ENCODE results near the gene HCN2.
A peak's percentile ranks its signal among the peaks of the same experiment; 100 is the strongest.

HCN2 gene

GRCh38 chr19:570937-571565 is 18.6 kb upstream of the HCN2 start:
- POLR2A ChIA-PET, result no interaction called here
- TF ChIP-seq CTCF (IDR thresholded peaks at IDR 0.05; ENCODE audit: control extremely low read depth, extremely low read depth, low read depth, missing control alignments), result no peak
- CTCF ChIA-PET, result interaction anchor here (0.8 to 1.6 kb wide), 2 partner anchors 39 to 40 kb away, joined by 3 to 4 read pairs; partner anchors contain the start of gene CDC34
- peak; percentile 53 for DNase-seq (ENCODE audit: extremely low spot score)

DNA sequence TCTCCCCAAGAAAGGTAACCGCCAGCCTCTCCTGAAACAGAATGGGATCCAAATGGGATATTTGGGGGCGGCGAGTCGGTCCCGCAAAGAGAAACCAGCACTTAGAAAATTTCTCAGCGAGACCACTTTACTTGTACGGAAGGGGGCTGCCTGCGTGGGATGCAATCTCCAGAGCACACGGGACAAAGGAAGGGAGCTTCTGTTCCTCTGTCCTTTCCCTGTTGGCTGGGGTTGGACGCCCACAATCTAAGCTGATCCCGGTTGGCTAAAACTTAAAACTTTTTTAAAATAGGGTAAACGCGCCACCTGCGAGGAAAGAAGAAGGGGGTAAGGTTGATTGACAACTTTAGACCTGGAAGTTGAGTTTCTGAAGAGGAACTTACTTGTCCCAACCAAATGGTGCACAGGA is 18.1 kb upstream of the HCN2 start:
- CTCF ChIA-PET, result interaction anchor here (0.7 to 0.8 kb wide), 2 partner anchors 40 to 61 kb away, joined by 4 read pairs; partner anchors contain the start of gene CDC34
- POLR2A ChIA-PET, result no interaction called here
- DNase-seq (ENCODE audit: extremely low spot score), result no peak
- no peak for TF ChIP-seq CTCF (IDR thresholded peaks at IDR 0.05; ENCODE audit: control extremely low read depth, extremely low read depth, low read depth, missing control alignments)

DNA sequence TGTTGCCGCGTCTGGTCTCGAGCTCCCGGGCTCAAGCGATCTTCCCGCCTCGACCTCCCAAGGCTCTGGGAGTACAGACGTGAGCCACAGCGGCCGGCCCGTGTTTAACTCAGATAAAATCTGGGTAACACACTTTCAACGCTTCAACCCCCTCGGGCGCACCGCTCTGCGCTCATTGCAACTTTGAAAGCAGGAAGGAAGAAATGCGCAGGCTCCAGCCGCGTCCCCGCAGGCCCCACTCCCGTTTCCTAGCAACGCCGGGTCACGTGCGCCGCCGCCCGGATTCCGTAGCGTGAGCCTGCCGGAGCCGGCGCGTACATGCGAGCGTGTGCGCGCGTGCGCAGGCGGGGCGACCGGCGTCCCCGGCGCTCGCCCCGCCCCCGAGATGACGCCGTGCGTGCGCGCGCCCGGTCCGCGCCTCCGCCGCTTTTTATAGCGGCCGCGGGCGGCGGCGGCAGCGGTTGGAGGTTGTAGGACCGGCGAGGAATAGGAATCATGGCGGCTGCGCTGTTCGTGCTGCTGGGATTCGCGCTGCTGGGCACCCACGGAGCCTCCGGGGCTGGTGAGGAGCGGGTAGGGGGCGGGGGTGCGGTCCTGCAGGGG is 17.4 kb upstream of the HCN2 start, which contains the start of gene BSG:
TSS of gene BSG (plus strand) at position 457 of the 603 bp plus-strand sequence. CDS start at position 496, 39 bp downstream.
- peak; percentile 100 for DNase-seq (ENCODE audit: extremely low spot score)
- POLR2A ChIA-PET, result no interaction called here
- no peak for TF ChIP-seq CTCF (IDR thresholded peaks at IDR 0.05; ENCODE audit: control extremely low read depth, extremely low read depth, low read depth, missing control alignments)
- CTCF ChIA-PET, result interaction anchor here (0.7 to 0.8 kb wide), 2 partner anchors 41 to 61 kb away, joined by 4 read pairs; partner anchors contain the start of gene CDC34

DNA sequence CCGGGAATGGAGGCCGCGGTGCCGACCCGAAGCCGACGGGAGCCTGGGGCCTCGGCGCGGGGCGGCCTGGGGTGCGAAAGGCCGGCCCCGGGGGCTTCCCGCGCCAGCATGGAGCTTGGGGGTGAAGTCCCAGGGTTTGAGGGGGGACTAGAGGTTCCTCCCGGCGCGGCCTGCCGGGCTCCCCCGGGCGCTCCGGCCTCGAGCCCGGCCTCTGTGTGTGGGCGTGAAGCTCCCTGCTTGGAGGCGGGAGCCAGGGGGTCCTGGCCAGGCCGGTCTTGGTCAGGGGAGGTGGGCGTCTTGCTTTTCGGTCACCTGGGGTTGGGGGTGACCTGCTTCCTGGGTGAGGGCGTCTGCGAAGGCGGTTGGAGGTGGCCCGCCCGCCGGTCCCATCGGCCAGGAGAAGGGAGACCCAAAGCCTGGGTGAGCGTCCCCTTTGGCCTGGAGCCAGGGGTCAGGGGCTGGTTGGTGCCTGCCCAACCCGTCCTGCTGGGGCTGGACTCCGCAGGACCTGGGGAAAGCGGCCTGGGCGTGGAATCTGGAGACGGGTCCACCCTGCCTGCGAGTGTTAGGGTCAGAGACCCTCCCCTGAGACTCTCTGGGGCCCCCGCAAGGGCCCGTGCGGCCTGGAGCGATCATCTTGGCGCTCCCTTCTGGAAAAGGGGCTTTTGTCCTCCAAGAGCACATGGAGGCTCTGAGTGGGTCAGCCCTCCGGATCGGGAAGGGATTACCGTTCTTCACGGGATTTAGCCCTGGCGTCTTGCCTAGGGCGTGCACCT is 16.8 kb upstream of the HCN2 start:
- peak; percentile 48 for DNase-seq (ENCODE audit: extremely low spot score)
- ChIA-PET POLR2A (no interaction called here), CTCF (no interaction called here)
- no peak for TF ChIP-seq CTCF (IDR thresholded peaks at IDR 0.05; ENCODE audit: control extremely low read depth, extremely low read depth, low read depth, missing control alignments)

- DNase-seq (ENCODE audit: extremely low spot score), result no peak
- POLR2A ChIA-PET, result no interaction called here
- CTCF ChIA-PET, result interaction anchor here (2.5 kb wide), 1 partner anchor 11 kb away, joined by 12 read pairs; no protein-coding TSS in a partner anchor
- TF ChIP-seq CTCF (IDR thresholded peaks at IDR 0.05; ENCODE audit: control extremely low read depth, extremely low read depth, low read depth, missing control alignments), result no peak
These were observed 16.2 kb upstream of the HCN2 start for GRCh38 chr19:573519-573825.
